ENCODE results near the gene SHH.

DNA sequence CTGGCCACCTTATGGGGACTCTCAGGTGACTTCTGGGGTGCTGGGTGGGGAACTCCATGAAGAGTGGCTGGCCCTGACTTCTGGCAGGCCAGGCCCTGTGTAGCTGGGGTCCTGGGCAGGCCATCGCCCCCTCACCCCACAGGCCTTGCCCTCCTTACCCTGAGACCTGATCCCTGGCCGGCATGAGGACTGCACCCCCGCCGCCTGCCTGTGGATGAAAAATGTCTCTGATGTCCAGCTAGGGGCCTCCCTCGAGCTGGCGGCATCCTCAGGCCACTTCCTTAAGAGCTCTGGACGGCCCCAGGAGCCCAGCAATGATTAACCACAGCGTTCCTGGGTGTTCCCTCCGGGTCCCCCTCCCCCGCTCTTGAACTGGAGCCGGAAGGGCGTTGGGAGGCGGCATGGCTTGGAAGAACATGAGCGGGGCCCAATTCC, 31.8 kb upstream of the SHH start:
- TF ChIP-seq, protein P1, sequence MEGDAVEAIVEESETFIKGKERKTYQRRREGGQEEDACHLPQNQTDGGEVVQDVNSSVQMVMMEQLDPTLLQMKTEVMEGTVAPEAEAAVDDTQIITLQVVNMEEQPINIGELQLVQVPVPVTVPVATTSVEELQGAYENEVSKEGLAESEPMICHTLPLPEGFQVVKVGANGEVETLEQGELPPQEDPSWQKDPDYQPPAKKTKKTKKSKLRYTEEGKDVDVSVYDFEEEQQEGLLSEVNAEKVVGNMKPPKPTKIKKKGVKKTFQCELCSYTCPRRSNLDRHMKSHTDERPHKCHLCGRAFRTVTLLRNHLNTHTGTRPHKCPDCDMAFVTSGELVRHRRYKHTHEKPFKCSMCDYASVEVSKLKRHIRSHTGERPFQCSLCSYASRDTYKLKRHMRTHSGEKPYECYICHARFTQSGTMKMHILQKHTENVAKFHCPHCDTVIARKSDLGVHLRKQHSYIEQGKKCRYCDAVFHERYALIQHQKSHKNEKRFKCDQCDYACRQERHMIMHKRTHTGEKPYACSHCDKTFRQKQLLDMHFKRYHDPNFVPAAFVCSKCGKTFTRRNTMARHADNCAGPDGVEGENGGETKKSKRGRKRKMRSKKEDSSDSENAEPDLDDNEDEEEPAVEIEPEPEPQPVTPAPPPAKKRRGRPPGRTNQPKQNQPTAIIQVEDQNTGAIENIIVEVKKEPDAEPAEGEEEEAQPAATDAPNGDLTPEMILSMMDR (IDR thresholded peaks at IDR 0.05): peak in 4 of 6 experiments; percentile 12 to 56 (median 46)
- no peak for TF ChIP-seq POLR2A (IDR thresholded peaks at IDR 0.05)
- peak in 1 of 4 donors; percentile 73 for TF ChIP-seq EP300 (IDR thresholded peaks at IDR 0.05)

Data from upper lobe of left lung (tissue), 4 donors.